CD4-positive, alpha-beta memory T cell (primary cell): ENCODE data around the gene FOSB. TPM values are rescaled to one million over a fixed set of nuclear protein-coding genes. Genes with fewer than 3 reads are reported as not detected.

Source experiments
- CTCF ChIA-PET: fragments of 350-600 bp; sonication (Branson Sonifier 250); formaldehyde crosslinking; loops from one replicate; lab custom pipeline; 2021; ENCODE audit warnings: inconsistent platforms; ENCODE audit not compliant: partially characterized antibody; lab: Charles Lee
- POLR2A ChIA-PET: fragments of 350-600 bp; sonication (Branson Sonifier 250); formaldehyde crosslinking; loops from one replicate; lab custom pipeline; 2021; ENCODE audit not compliant: partially characterized antibody; lab: Charles Lee
- DNase-seq, 5 donors: peaks; one replicate each; pipeline versions ENCODE4 v3.0.0 to v3.0.0-alpha.2; 2020 to 2022; ENCODE audit warnings: mixed read lengths in 1 of 5
- H3K27ac ChIP-seq: one replicate; pipeline ENCODE4 v1.7.0; 2013; ENCODE audit warnings: low read depth, low read length
- H3K27me3 ChIP-seq: 2 replicates; pipeline ENCODE4 v1.7.0; 2013; ENCODE audit warnings: mild to moderate bottlenecking, low read length, moderate library complexity; ENCODE audit not compliant: insufficient read depth
- H3K36me3 ChIP-seq: 2 replicates; pipeline ENCODE4 v1.7.0; 2013; ENCODE audit warnings: mild to moderate bottlenecking, low read length, moderate library complexity; ENCODE audit not compliant: insufficient read depth
- H3K4me1 ChIP-seq: 2 replicates; pipeline ENCODE4 v1.7.0; 2013; ENCODE audit warnings: mild to moderate bottlenecking, low read length, moderate library complexity; ENCODE audit not compliant: insufficient read depth
- H3K4me3 ChIP-seq, 2 donors: one replicate each; pipeline ENCODE4 v1.7.0; 2013; ENCODE audit warnings: low read length in 2 of 2, mild to moderate bottlenecking in 1 of 2
- H3K9me3 ChIP-seq, 2 donors: one replicate each; pipeline ENCODE4 v1.7.0; 2013; ENCODE audit warnings: low read length in 2 of 2, control low read depth in 1 of 2; ENCODE audit not compliant: control insufficient read depth in 1 of 2
- H3K27ac Mint-ChIP-seq, 7 donors: one replicate each; pipeline ENCODE4 v1.8.0; 2020 to 2021; ENCODE audit warnings: mixed read lengths in 7 of 7, mild to moderate bottlenecking in 6 of 7, inconsistent platforms in 3 of 7, moderate library complexity in 3 of 7
- H3K27me3 Mint-ChIP-seq, 2 donors: one replicate each; pipeline ENCODE4 v1.8.0; 2020 to 2021; ENCODE audit warnings: mixed read lengths in 2 of 2
- H3K36me3 Mint-ChIP-seq, 2 donors: one replicate each; pipeline ENCODE4 v1.8.0; 2020 to 2021; ENCODE audit warnings: mixed read lengths in 2 of 2, inconsistent platforms in 1 of 2, mild to moderate bottlenecking in 1 of 2
- H3K4me1 Mint-ChIP-seq, 4 donors: one replicate each; pipeline ENCODE4 v1.8.0; 2020 to 2021; ENCODE audit warnings: mixed read lengths in 4 of 4, mild to moderate bottlenecking in 1 of 4
- H3K4me3 Mint-ChIP-seq, 8 donors: one replicate each; pipeline ENCODE4 v1.8.0; 2020 to 2021; ENCODE audit warnings: mixed read lengths in 8 of 8, mild to moderate bottlenecking in 7 of 8, moderate library complexity in 6 of 8, inconsistent platforms in 3 of 8
- H3K9me3 Mint-ChIP-seq, 8 donors: one replicate each; pipeline ENCODE4 v1.8.0; 2020 to 2021; ENCODE audit warnings: mixed read lengths in 8 of 8, mild to moderate bottlenecking in 5 of 8, inconsistent platforms in 3 of 8, moderate library complexity in 1 of 8
- intact Hi-C: fragments of 100-400 bp; cut with micrococcal nuclease; formaldehyde crosslinking; loops from one replicate; pipeline ENCODE4 v1.15.1; 2023
- polyA plus RNA-seq, 2 donors: library from polyadenylated mRNA; unstranded; fragments of 300-500 nt; fragmentation: Illumina TruSeq; gene quantifications; one replicate each; pipeline ENCODE4 v1.2.3, GENCODE V29; 2021
- total RNA-seq, 2 experiments: library from RNA; stranded (reverse); gene quantifications; one replicate each; pipeline ENCODE4 v1.2.3, GENCODE V29; 2021

FOSB gene
- total and polyA plus RNA-seq, 4 experiments from 2014 or later: 4.2 to 17.1 (median 8.6) TPM

GRCh38 chr19:45497791-45498190 lies 30.0 kb downstream of the FOSB start:
- Mint-ChIP-seq H3K4me1 (peaks cover 26 to 67% (median 41%) of the 10 kb centered on the region in 4 donors), H3K27me3 (peaks cover 3 to 5% of the 10 kb centered on the region in 2 donors), H3K27ac (peak overlapping the region in 5 of 7 donors; percentile 68 to 91 (median 89)), H3K9me3 (peaks cover 0 to 2% (median 0%) of the 10 kb centered on the region in 8 donors), H3K4me3 (peak overlapping the region; percentile 52 to 92 (median 82)), H3K36me3 (peaks cover 4 to 6% of the 10 kb centered on the region in 2 donors)
- Histone ChIP-seq H3K27me3 (peaks cover 7% of the 10 kb centered on the region), H3K27ac (no peak overlapping the region), H3K4me3 (no peak overlapping the region), H3K36me3 (no peaks in the 10 kb centered on the region), H3K4me1 (peaks cover 44% of the 10 kb centered on the region), H3K9me3 (no peaks in the 10 kb centered on the region)
- intact Hi-C loops: loop anchor here (1.0 to 2.0 kb wide), 3 partner anchors 9 to 145 kb away; partner anchors contain the start of gene OPA3
- CTCF ChIA-PET: interaction anchor here (0.7 to 6.5 kb wide), 4 partner anchors 12 to 69 kb away, joined by 3 to 52 read pairs (median 8); no protein-coding TSS in a partner anchor
- DNase-seq: no peak
- POLR2A ChIA-PET: interaction anchor here (0.9 to 2.9 kb wide), 6 partner anchors 8 to 145 kb away, joined by 3 to 14 read pairs (median 8); partner anchors contain the start of genes FOSB and VASP

DNA sequence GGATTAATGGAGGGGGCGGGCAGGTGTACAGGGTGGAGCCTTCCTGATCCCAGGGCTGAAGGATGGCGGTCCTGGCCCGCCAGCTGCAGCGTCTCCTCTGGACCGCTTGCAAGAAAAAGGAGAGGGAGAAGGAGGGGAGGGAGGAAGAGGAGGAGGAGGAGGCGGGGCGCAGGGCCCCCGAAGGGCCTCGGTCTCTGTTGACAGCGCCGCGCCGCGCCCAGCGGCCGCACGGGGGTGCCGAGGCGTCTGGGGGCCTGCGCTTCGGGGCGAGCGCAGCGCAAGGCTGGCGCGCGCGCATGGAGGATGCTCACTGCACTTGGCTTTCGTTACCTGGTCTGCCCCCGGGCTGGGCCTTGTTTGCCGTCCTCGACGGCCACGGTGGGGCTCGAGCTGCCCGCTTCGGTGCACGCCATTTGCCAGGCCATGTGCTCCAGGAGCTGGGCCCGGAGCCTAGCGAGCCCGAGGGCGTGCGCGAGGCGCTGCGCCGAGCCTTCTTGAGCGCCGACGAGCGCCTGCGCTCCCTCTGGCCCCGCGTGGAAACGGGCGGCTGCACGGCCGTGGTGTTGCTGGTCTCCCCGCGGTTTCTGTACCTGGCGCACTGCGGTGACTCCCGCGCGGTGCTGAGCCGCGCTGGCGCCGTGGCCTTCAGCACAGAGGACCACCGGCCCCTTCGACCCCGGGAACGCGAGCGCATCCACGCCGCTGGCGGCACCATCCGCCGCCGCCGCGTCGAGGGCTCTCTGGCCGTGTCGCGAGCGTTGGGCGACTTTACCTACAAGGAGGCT lies 30.8 kb downstream of the FOSB start, which contains the start of gene PPM1N:
TSS of gene PPM1N (plus strand) at position 33 of the 785 bp plus-strand sequence. CDS start at position 63, 30 bp downstream.
- peak within 1 kb of the TSS; percentile 79 to 91 (median 89) for H3K27ac Mint-ChIP-seq
- H3K27ac ChIP-seq: no peak within 1 kb of the TSS

GRCh38 chr19:45499196-45500180 lies 31.7 kb downstream of the FOSB start:
- H3K4me3 Mint-ChIP-seq: peak overlapping the region; percentile 51 to 71 (median 63)
- H3K36me3 Mint-ChIP-seq: peaks cover 4 to 7% of the 10 kb centered on the region in 2 donors
- peaks cover 23 to 56% (median 37%) of the 10 kb centered on the region in 4 donors for H3K4me1 Mint-ChIP-seq
- Histone ChIP-seq H3K36me3 (no peaks in the 10 kb centered on the region), H3K27ac (no peak overlapping the region), H3K4me1 (peaks cover 37% of the 10 kb centered on the region), H3K27me3 (no peaks in the 10 kb centered on the region), H3K9me3 (no peaks in the 10 kb centered on the region), H3K4me3 (peak overlapping the region in 1 of 2 donors; percentile 53)
- intact Hi-C loops: loop anchor here (2.0 to 5.0 kb wide), 2 partner anchors 85 to 848 kb away; partner anchors contain the start of genes OPA3 and PPP5C
- H3K27ac Mint-ChIP-seq: peak overlapping the region; percentile 50 to 89 (median 76)
- ChIA-PET POLR2A (interaction anchor here (1.1 to 2.8 kb wide), 7 partner anchors 8 to 85 kb away, joined by 3 to 11 read pairs (median 5); partner anchors contain the start of genes FOSB, OPA3 and VASP), CTCF (interaction anchor here (1.1 to 6.5 kb wide), 3 partner anchors 14 to 60 kb away, joined by 3 to 52 read pairs (median 4); no protein-coding TSS in a partner anchor)
- DNase-seq: peak; percentile 51 to 73 (median 54)
- H3K27me3 Mint-ChIP-seq: peaks cover 0 to 3% of the 10 kb centered on the region in 2 donors
- no peaks in the 10 kb centered on the region for H3K9me3 Mint-ChIP-seq

More for the DNA sequence above, 30.8 kb downstream of the FOSB start, which contains the start of gene PPM1N:
- POLR2A ChIA-PET: interaction anchor here (1.1 to 2.8 kb wide), 6 partner anchors 7 to 86 kb away, joined by 3 to 14 read pairs (median 6); partner anchors contain the start of genes FOSB, OPA3 and VASP
- H3K27me3 ChIP-seq: no peaks in the 10 kb centered on the region
- peak within 1 kb of the TSS; percentile 6 to 53 for H3K4me3 ChIP-seq
- intact Hi-C loops: loop anchor here (2.0 kb wide), 1 partner anchor 86 kb away; the partner anchor contains the start of gene OPA3
- H3K9me3 Mint-ChIP-seq: peaks cover 0 to 2% (median 0%) of the 10 kb centered on the region in 8 donors
- peaks cover 0 to 3% of the 10 kb centered on the region in 2 donors for H3K27me3 Mint-ChIP-seq
- H3K4me1 Mint-ChIP-seq: peaks cover 23 to 60% (median 36%) of the 10 kb centered on the region in 4 donors
- no peaks in the 10 kb centered on the region for H3K36me3 ChIP-seq
- H3K9me3 ChIP-seq: no peaks in the 10 kb centered on the region
- peak within 1 kb of the TSS; percentile 75 to 92 (median 85) for H3K4me3 Mint-ChIP-seq
- H3K4me1 ChIP-seq: peaks cover 37% of the 10 kb centered on the region
- peaks cover 4 to 7% of the 10 kb centered on the region in 2 donors for H3K36me3 Mint-ChIP-seq
- DNase-seq: peak; percentile 53 to 66 (median 63)
- CTCF ChIA-PET: interaction anchor here (0.7 to 6.5 kb wide), 5 partner anchors 13 to 70 kb away, joined by 3 to 52 read pairs (median 5); no protein-coding TSS in a partner anchor

DNA sequence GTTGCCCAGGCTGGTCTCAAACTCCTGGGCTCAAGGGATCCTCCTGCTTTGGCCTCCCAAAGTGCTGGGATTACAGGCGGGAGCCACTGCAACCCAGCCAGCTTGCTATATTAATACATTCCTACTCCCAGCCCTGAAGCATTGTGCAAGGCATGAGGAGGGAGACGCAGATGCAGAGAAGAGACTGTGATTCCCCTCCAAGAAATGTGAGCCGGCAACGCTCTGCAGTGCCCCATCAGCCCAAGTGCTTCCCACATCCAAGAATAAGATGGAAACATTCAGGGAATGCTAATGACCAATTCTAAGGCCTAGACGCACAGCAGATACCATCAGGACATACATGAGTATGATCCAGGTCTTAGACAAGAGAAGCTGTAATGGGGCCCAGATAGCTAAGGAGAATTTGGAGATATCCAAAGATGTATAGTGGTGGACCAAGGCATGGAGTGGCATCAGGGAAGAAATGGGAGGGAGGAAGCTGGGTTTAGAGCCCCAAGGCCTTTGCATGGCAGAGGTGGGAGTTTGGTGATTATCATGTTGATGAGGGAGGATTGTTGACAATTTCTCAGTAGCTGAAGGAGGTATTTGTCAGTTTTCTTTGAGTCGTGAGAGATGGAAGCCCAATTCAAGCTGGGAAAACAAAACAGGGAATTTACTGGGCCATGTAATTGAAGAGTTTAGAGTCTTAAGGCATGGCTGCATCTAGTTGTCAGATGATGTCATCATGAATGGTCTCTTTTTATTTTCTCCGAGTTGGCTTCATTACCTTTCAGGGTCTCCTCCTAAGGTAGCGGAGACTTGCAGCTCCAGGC lies 33.3 kb downstream of the FOSB start:
- CTCF ChIA-PET: interaction anchor here (0.7 to 1.1 kb wide), 2 partner anchors 16 to 56 kb away, joined by 3 read pairs; no protein-coding TSS in a partner anchor
- peaks cover 20 to 60% (median 39%) of the 10 kb centered on the region in 4 donors for H3K4me1 Mint-ChIP-seq
- peak overlapping the region in 2 of 7 donors; percentile 37 to 64 for H3K27ac Mint-ChIP-seq

DNA sequence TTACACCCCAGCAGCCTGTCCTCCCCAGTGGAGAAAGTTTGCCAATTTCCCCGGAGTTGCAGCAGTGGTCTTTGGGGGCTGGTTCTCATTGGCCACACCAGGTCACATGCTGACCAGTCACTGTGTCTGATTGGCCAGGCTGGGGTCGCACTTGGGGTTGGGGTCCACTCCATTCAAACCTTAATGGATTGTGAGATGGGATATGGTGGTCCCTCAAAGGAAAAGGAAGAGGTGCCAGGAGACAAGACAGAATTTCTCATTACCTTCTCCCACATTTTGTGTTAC lies 33.9 kb downstream of the FOSB start:
- intact Hi-C loops: loop anchor here (5.0 kb wide), 1 partner anchor 846 kb away; the partner anchor contains the start of gene PPP5C
- H3K4me1 ChIP-seq: peaks cover 36% of the 10 kb centered on the region
- Mint-ChIP-seq H3K9me3 (no peaks in the 10 kb centered on the region), H3K27ac (peak overlapping the region in 3 of 7 donors; percentile 17 to 64 (median 57)), H3K4me1 (peaks cover 22 to 62% (median 41%) of the 10 kb centered on the region in 4 donors), H3K36me3 (peaks cover 4 to 7% of the 10 kb centered on the region in 2 donors), H3K27me3 (no peaks in the 10 kb centered on the region), H3K4me3 (no peak overlapping the region)
- no peaks in the 10 kb centered on the region for H3K9me3 ChIP-seq
- H3K27me3 ChIP-seq: no peaks in the 10 kb centered on the region
- H3K4me3 ChIP-seq: no peak overlapping the region
- no peak for DNase-seq
- ChIA-PET POLR2A (interaction anchor here (0.6 to 0.7 kb wide), 2 partner anchors 32 to 75 kb away, joined by 3 read pairs; no protein-coding TSS in a partner anchor), CTCF (interaction anchor here (0.7 to 1.1 kb wide), 2 partner anchors 16 to 55 kb away, joined by 3 read pairs; no protein-coding TSS in a partner anchor)
- no peak overlapping the region for H3K27ac ChIP-seq
- H3K36me3 ChIP-seq: no peaks in the 10 kb centered on the region

More for the DNA sequence above, 33.3 kb downstream of the FOSB start:
- Mint-ChIP-seq H3K9me3 (no peaks in the 10 kb centered on the region), H3K4me3 (peak overlapping the region in 3 of 8 donors; percentile 8 to 63 (median 36)), H3K36me3 (peaks cover 4 to 7% of the 10 kb centered on the region in 2 donors), H3K27me3 (no peaks in the 10 kb centered on the region)
- no peak for DNase-seq
- POLR2A ChIA-PET: interaction anchor here (0.6 to 1.6 kb wide), 3 partner anchors 22 to 74 kb away, joined by 3 to 5 read pairs (median 3); no protein-coding TSS in a partner anchor
- Histone ChIP-seq H3K36me3 (no peaks in the 10 kb centered on the region), H3K4me3 (no peak overlapping the region), H3K27me3 (no peaks in the 10 kb centered on the region), H3K4me1 (peaks cover 39% of the 10 kb centered on the region), H3K9me3 (no peaks in the 10 kb centered on the region), H3K27ac (no peak overlapping the region)
- intact Hi-C loops: loop anchor here (5.0 kb wide), 1 partner anchor 846 kb away; the partner anchor contains the start of gene PPP5C
